ENCODE results near the gene FRY. TPM values are rescaled to one million over a fixed set of nuclear protein-coding genes. Genes with fewer than 3 reads are reported as not detected.

Gene FRY
- total RNA-seq, 4 donors from 2014 or later, result 21.1 to 89.7 (median 34.4) TPM

DNA sequence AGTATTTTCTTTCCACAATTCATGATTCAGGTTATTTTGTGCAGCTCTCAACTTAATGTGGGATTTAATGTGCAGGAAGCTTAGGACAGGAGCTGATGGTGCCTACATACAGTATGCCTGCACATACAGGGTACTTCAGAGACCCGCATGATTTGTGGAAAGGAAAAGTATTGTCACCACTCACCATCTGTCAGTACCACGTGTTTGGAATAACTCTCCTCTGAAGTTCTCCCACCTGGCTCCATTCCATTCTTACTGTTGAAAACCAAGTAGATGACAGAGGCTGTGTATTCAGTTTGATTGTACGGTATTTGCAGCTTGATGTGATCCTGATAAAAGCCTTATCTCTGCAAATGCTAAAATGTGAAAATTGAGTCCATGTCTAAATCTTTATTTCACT is 197.9 kb downstream of the FRY start:
- no peak for ATAC-seq (ENCODE audit: low FRiP score)
- TF ChIP-seq, protein P1, sequence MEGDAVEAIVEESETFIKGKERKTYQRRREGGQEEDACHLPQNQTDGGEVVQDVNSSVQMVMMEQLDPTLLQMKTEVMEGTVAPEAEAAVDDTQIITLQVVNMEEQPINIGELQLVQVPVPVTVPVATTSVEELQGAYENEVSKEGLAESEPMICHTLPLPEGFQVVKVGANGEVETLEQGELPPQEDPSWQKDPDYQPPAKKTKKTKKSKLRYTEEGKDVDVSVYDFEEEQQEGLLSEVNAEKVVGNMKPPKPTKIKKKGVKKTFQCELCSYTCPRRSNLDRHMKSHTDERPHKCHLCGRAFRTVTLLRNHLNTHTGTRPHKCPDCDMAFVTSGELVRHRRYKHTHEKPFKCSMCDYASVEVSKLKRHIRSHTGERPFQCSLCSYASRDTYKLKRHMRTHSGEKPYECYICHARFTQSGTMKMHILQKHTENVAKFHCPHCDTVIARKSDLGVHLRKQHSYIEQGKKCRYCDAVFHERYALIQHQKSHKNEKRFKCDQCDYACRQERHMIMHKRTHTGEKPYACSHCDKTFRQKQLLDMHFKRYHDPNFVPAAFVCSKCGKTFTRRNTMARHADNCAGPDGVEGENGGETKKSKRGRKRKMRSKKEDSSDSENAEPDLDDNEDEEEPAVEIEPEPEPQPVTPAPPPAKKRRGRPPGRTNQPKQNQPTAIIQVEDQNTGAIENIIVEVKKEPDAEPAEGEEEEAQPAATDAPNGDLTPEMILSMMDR (IDR thresholded peaks at IDR 0.05), result no peak
- DNase-seq (ENCODE audit: low spot score), result no peak

DNA sequence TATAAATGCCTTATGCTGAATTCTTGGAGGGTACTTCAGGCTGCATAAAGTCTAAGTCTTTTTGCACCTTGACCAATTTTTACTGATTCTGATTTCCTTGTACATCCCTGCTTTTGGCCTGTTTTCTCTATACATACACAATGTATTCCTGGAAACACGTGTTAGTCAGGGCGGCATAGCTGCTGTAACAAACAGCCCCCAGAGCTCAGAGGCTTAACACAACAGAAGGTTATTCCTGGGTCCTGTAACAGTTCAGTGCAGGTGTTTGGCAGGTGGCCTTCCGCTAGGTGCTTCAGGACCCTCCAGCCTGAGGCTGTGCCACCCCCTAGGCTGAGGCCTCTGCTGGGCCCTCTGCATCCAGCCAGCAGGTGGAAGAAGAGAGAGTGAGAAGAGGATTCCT is 200.7 kb downstream of the FRY start:
- TF ChIP-seq, protein P1 (IDR thresholded peaks at IDR 0.05), result no peak
- DNase-seq (ENCODE audit: low spot score) (no peak), ATAC-seq (ENCODE audit: low FRiP score) (no peak)

DNA sequence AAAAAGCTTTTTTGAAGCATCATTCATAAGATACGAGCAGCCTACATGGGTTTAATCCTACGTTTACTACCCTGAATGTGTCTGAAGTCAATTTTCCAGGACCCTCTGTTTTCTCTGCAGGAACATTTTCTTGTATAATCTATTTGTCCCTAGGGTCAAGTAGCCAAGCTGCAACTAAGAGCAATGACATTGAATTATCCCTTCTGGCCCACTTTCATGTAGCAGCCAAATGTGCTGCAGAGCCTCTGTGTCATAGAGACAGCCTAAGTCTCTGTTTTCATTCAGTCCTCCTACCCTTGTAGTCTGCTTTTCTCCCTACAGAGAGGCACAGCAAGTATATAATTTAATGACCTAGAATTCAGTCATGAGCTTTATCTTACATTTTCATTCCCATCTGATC is 201.5 kb downstream of the FRY start:
- TF ChIP-seq, protein P1 (IDR thresholded peaks at IDR 0.05), result no peak
- no peak for ATAC-seq (ENCODE audit: low FRiP score)
- no peak for DNase-seq (ENCODE audit: low spot score)

GRCh38 chr13:32234914-32235313 is 203.3 kb downstream of the FRY start:
- ATAC-seq (ENCODE audit: low FRiP score) (no peak), DNase-seq (ENCODE audit: low spot score) (no peak)
- TF ChIP-seq, protein P1 (IDR thresholded peaks at IDR 0.05), result no peak

- no peak for ATAC-seq (ENCODE audit: low FRiP score)
- TF ChIP-seq, protein P1 (IDR thresholded peaks at IDR 0.05), result no peak
- no peak for DNase-seq (ENCODE audit: low spot score)
Observed at GRCh38 chr13:32237681-32238080, 206.1 kb downstream of the FRY start.

DNA sequence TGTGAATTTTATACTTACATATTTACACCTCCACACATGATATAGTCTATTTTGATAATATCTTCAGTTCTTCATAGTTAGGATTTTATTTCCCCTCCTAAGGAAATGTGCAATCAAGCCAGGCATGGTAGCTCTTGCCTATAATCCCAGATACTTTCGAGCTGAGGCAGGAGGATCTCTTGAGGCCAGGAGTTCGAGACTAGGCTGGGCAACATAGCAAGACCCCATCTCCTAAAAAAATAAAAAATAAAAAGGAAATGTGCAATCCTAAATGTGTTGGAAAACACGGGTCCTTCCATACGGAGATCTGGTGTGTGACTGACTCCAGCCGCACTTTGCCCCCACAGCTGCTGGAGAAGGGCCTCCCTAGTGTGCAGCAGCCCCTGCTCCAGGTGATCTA is 212.1 kb downstream of the FRY start:
- no peak for DNase-seq (ENCODE audit: low spot score)
- TF ChIP-seq, protein P1 (IDR thresholded peaks at IDR 0.05), result no peak
- ATAC-seq (ENCODE audit: low FRiP score), result no peak

- TF ChIP-seq, protein P1 (IDR thresholded peaks at IDR 0.05), result no peak
- DNase-seq (ENCODE audit: low spot score) (no peak), ATAC-seq (ENCODE audit: low FRiP score) (no peak)
Observed at GRCh38 chr13:32245555-32245954, 214.0 kb downstream of the FRY start.

All from omental fat pad (tissue), 4 donors.